Right atrium auricular region (tissue), 2 donors: ENCODE measurements around the gene KCNC3. TPM values are rescaled to one million over a fixed set of nuclear protein-coding genes. Genes with fewer than 3 reads are reported as not detected.

ENCODE experiments used
- DNase-seq: peaks from one replicate; pipeline ENCODE4 v3.0.0-alpha.2; 2019; ENCODE audit warnings: low spot score
- H3K27ac ChIP-seq, 2 donors: fragments of 200-600 bp; sonication (generic); 1 replicate in 1 of 2; 2 replicates in 1 of 2; pipeline ENCODE4 v1.5.1; 2016 to 2019
- H3K27me3 ChIP-seq, 2 donors: fragments of 200-600 bp; sonication (generic); one replicate each; pipeline versions ENCODE4 v1.5.1 to v1.6.0; 2017 to 2019
- H3K36me3 ChIP-seq: fragments of 200-600 bp; sonication (generic); one replicate; pipeline ENCODE4 v1.5.1; 2016
- H3K4me1 ChIP-seq, 2 donors: fragments of 200-600 bp; sonication (generic); one replicate each; pipeline versions ENCODE4 v1.5.1 to v1.6.0; 2017 to 2019
- H3K4me3 ChIP-seq, 2 donors: fragments of 200-600 bp; sonication (generic); 1 replicate in 1 of 2; 2 replicates in 1 of 2; pipeline ENCODE4 v1.5.1; 2017 to 2019; ENCODE audit warnings: mild to moderate bottlenecking in 1 of 2, moderate library complexity in 1 of 2
- H3K9me3 ChIP-seq, 2 donors: fragments of 200-600 bp; sonication (generic); one replicate each; pipeline ENCODE4 v1.5.1; 2019
- CTCF ChIP-seq, 2 donors: fragments of 200-600 bp; sonication (generic); IDR thresholded peaks; one replicate each; pipeline ENCODE4 v1.5.1; 2019; ENCODE audit warnings: antibody characterized with exemption in 2 of 2
- total RNA-seq, 2 donors: library from RNA; depleted of rRNA; stranded (reverse); fragments of >200 nt; gene quantifications; one replicate each; pipeline ENCODE4 v1.1.0, GENCODE V29; 2016

Gene KCNC3
- total RNA-seq, 2 donors from 2014 or later, result 1.4 to 2.0 TPM

DNA sequence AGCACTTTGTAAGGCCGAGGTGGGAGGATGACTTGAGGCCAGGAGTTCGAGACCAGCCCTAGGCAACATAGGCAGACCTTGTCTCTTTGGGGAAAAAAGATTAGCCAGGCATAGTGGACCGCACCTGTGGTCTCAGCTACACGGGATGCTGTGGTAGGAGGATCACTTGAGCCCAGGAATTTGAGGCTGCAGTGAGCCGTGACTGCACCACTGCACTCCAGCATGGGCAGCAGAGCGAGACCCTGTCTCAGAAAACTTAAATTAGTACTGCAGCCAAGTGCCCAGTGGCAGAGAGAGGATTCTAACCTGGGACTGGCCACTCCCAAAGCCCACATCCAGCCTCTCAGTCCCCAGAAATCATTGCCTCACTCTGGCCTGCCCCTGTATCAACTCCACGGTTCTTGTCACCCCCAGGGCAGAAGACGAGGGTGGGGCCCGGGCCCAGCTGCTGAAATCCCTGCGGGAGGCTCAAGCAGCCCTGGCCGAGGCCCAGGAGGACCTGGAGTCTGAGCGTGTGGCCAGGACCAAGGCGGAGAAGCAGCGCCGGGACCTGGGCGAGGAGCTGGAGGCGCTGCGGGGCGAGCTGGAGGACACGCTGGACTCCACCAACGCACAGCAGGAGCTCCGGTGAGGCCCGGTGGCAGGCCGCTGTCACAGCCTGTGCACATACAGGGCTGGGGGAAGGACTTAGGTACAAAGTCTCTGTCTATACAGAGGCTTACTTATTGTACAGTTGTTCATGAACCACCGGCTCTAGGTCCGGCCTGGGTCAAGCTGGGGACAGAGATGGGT lies 53.4 kb downstream of the KCNC3 start:
- no peaks in the 10 kb centered on the region for H3K9me3 ChIP-seq
- no peaks in the 10 kb centered on the region for H3K27me3 ChIP-seq
- no peak overlapping the region for H3K27ac ChIP-seq
- TF ChIP-seq CTCF (IDR thresholded peaks at IDR 0.05), result no peak
- H3K36me3 ChIP-seq, result peaks cover 47% of the 10 kb centered on the region
- H3K4me3 ChIP-seq, result no peak overlapping the region
- H3K4me1 ChIP-seq, result no peaks in the 10 kb centered on the region
- DNase-seq, result no peak

- H3K4me3 ChIP-seq, result no peak overlapping the region
- DNase-seq, result no peak
- TF ChIP-seq CTCF (IDR thresholded peaks at IDR 0.05), result no peak
- H3K4me1 ChIP-seq, result no peaks in the 10 kb centered on the region
- H3K27me3 ChIP-seq, result no peaks in the 10 kb centered on the region
- peaks cover 39% of the 10 kb centered on the region for H3K36me3 ChIP-seq
- H3K9me3 ChIP-seq, result no peaks in the 10 kb centered on the region
- H3K27ac ChIP-seq, result no peak overlapping the region
Measured at GRCh38 chr19:50273821-50274220, 55.4 kb downstream of the KCNC3 start.

GRCh38 chr19:50272263-50272897 lies 56.8 kb downstream of the KCNC3 start:
- Histone ChIP-seq H3K27ac (no peak overlapping the region), H3K4me3 (no peak overlapping the region), H3K27me3 (no peaks in the 10 kb centered on the region), H3K36me3 (peaks cover 48% of the 10 kb centered on the region), H3K4me1 (no peaks in the 10 kb centered on the region), H3K9me3 (no peaks in the 10 kb centered on the region)
- TF ChIP-seq CTCF (IDR thresholded peaks at IDR 0.05), result no peak
- no peak for DNase-seq

- DNase-seq, result no peak
- Histone ChIP-seq H3K36me3 (peaks cover 28% of the 10 kb centered on the region), H3K27ac (no peak overlapping the region), H3K4me1 (no peaks in the 10 kb centered on the region), H3K27me3 (no peaks in the 10 kb centered on the region), H3K9me3 (no peaks in the 10 kb centered on the region), H3K4me3 (no peak overlapping the region)
- TF ChIP-seq CTCF (IDR thresholded peaks at IDR 0.05), result no peak
Measured at GRCh38 chr19:50269653-50270052, 59.5 kb downstream of the KCNC3 start.

DNA sequence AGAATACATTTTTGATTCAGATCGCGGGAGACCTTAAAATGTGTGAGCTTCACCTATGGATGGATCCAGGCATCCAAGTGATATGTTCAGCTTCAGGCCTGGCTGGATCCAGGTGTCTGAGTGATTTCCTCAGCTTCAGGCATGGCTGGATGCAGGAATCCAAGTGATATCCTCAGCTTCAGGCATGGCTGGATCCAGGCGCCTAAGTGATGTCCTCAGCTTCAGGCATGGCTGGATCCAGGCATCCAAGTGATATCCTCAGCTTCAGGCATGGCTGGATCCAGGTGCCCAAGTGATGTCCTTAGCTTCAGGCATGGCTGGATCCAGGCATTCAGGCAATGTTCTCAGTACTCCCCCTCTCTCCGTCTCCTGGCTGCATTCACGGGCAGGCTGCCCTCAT lies 60.7 kb downstream of the KCNC3 start:
- H3K36me3 ChIP-seq, result peaks cover 28% of the 10 kb centered on the region
- TF ChIP-seq CTCF (IDR thresholded peaks at IDR 0.05), result no peak

More for the DNA sequence above, 60.7 kb downstream of the KCNC3 start:
- H3K4me3 ChIP-seq, result no peak overlapping the region
- no peak overlapping the region for H3K27ac ChIP-seq
- H3K4me1 ChIP-seq, result no peaks in the 10 kb centered on the region
- H3K27me3 ChIP-seq, result no peaks in the 10 kb centered on the region
- H3K9me3 ChIP-seq, result no peaks in the 10 kb centered on the region
- no peak for DNase-seq
